Measurements from ENCODE around the gene SLCO4A1. TPM values are rescaled to one million over a fixed set of nuclear protein-coding genes. Genes with fewer than 3 reads are reported as not detected.

Gene SLCO4A1
- total RNA-seq, 1 donor from 2014 or later, result 1.4 TPM

- no peak overlapping the region for H3K4me3 Mint-ChIP-seq (ENCODE audit: unreplicated experiment)
These were observed 2.6 kb downstream of the SLCO4A1 start for GRCh38 chr20:62644802-62645496.

DNA sequence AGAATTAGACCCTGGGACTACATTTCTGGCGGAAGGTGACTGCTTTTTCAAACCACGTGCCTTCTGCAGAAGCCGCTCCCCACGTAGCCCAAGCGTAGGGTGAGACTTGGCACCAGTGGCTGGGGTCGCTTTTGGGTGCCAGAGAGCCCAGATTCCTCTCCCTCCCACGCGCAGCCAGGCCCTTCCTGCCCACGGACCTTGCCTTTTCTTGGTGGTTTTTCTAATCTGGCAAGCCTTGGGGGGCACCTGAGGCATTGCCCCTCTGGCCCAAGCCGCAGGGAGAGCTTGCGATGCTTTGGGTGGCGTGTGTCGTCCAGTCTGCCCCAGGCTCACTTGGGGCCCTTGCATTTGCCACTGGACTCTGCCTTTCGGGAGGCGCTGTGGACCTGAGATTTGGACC lies 3.3 kb downstream of the SLCO4A1 start:
- no peak for DNase-seq (ENCODE audit: low spot score)
- TF ChIP-seq, protein P1, sequence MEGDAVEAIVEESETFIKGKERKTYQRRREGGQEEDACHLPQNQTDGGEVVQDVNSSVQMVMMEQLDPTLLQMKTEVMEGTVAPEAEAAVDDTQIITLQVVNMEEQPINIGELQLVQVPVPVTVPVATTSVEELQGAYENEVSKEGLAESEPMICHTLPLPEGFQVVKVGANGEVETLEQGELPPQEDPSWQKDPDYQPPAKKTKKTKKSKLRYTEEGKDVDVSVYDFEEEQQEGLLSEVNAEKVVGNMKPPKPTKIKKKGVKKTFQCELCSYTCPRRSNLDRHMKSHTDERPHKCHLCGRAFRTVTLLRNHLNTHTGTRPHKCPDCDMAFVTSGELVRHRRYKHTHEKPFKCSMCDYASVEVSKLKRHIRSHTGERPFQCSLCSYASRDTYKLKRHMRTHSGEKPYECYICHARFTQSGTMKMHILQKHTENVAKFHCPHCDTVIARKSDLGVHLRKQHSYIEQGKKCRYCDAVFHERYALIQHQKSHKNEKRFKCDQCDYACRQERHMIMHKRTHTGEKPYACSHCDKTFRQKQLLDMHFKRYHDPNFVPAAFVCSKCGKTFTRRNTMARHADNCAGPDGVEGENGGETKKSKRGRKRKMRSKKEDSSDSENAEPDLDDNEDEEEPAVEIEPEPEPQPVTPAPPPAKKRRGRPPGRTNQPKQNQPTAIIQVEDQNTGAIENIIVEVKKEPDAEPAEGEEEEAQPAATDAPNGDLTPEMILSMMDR (IDR thresholded peaks at IDR 0.05; ENCODE audit: unreplicated experiment), result no peak
- H3K27ac Mint-ChIP-seq (ENCODE audit: unreplicated experiment), result no peak overlapping the region
- H3K36me3 Mint-ChIP-seq (ENCODE audit: low read depth, unreplicated experiment), result no peaks in the 10 kb centered on the region
- peaks cover 13% of the 10 kb centered on the region for H3K27me3 Mint-ChIP-seq (ENCODE audit: unreplicated experiment)
- H3K9me3 Mint-ChIP-seq (ENCODE audit: unreplicated experiment), result no peaks in the 10 kb centered on the region
- no peak overlapping the region for H3K4me3 Mint-ChIP-seq (ENCODE audit: unreplicated experiment)
- H3K4me1 Mint-ChIP-seq (ENCODE audit: unreplicated experiment), result no peaks in the 10 kb centered on the region

More at GRCh38 chr20:62644802-62645496, 2.6 kb downstream of the SLCO4A1 start:
- Mint-ChIP-seq H3K36me3 (ENCODE audit: low read depth, unreplicated experiment) (no peaks in the 10 kb centered on the region), H3K9me3 (ENCODE audit: unreplicated experiment) (no peaks in the 10 kb centered on the region), H3K27me3 (ENCODE audit: unreplicated experiment) (peaks cover 13% of the 10 kb centered on the region), H3K27ac (ENCODE audit: unreplicated experiment) (no peak overlapping the region), H3K4me1 (ENCODE audit: unreplicated experiment) (no peaks in the 10 kb centered on the region)
- TF ChIP-seq, protein P1 (IDR thresholded peaks at IDR 0.05; ENCODE audit: unreplicated experiment), result no peak
- no peak for DNase-seq (ENCODE audit: low spot score)

GRCh38 chr20:62646851-62647520 lies 4.7 kb downstream of the SLCO4A1 start:
- TF ChIP-seq, protein P1 (IDR thresholded peaks at IDR 0.05; ENCODE audit: unreplicated experiment), result no peak
- peaks cover 6% of the 10 kb centered on the region for H3K4me1 Mint-ChIP-seq (ENCODE audit: unreplicated experiment)
- no peak overlapping the region for H3K27ac Mint-ChIP-seq (ENCODE audit: unreplicated experiment)
- no peaks in the 10 kb centered on the region for H3K36me3 Mint-ChIP-seq (ENCODE audit: low read depth, unreplicated experiment)
- no peak overlapping the region for H3K4me3 Mint-ChIP-seq (ENCODE audit: unreplicated experiment)
- peaks cover 10% of the 10 kb centered on the region for H3K27me3 Mint-ChIP-seq (ENCODE audit: unreplicated experiment)
- DNase-seq (ENCODE audit: low spot score), result no peak
- no peaks in the 10 kb centered on the region for H3K9me3 Mint-ChIP-seq (ENCODE audit: unreplicated experiment)

- TF ChIP-seq, protein P1 (IDR thresholded peaks at IDR 0.05; ENCODE audit: unreplicated experiment), result no peak
- Mint-ChIP-seq H3K27me3 (ENCODE audit: unreplicated experiment) (peaks cover 10% of the 10 kb centered on the region), H3K4me1 (ENCODE audit: unreplicated experiment) (peaks cover 7% of the 10 kb centered on the region)
These were observed 5.4 kb downstream of the SLCO4A1 start for GRCh38 chr20:62647521-62648317.

More at GRCh38 chr20:62647521-62648317, 5.4 kb downstream of the SLCO4A1 start:
- Mint-ChIP-seq H3K9me3 (ENCODE audit: unreplicated experiment) (no peaks in the 10 kb centered on the region), H3K4me3 (ENCODE audit: unreplicated experiment) (no peak overlapping the region), H3K27ac (ENCODE audit: unreplicated experiment) (no peak overlapping the region), H3K36me3 (ENCODE audit: low read depth, unreplicated experiment) (no peaks in the 10 kb centered on the region)
- DNase-seq (ENCODE audit: low spot score), result no peak

All from endothelial cell (in vitro differentiated cells).